ENCODE measurements around the gene NR4A1. TPM values are rescaled to one million over a fixed set of nuclear protein-coding genes. Genes with fewer than 3 reads are reported as not detected.

NR4A1 gene
- total RNA-seq, 2 donors from 2014 or later = 17.7 to 18.4 TPM

DNA sequence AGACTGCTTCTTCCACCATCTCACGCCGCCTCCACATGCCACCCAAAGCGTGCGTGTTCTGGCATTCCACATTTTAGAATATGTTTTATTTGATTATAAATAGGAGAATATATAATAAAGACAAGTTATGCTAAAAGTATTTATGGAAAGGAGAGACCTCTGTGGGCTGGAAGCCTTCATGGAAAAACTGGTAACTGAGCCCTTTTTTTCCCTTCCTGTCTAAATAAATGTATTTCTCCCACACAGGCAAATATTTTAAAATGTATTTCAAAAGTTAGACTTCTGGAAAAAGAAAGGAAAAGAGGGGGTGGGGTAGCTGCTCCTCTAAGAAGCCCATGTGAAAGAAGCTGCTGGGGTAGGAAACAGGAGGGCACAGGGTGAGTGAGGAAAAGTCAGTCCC is 16.1 kb upstream of the NR4A1 start:
- no peak overlapping the region for H3K27ac ChIP-seq (ENCODE audit: low read depth, low read length)
- no peaks in the 10 kb centered on the region for H3K9me3 ChIP-seq (ENCODE audit: control insufficient read depth, low read length)
- WGBS, 2 experiments (ENCODE audit: insufficient coverage in 1 of 2, insufficient read length in 1 of 2) = 100% methylated on average over 3 of the region's 4 CpGs; no CpG with 5 or more reads in 1 of the 2 experiments
- peaks cover 20% of the 10 kb centered on the region for H3K27me3 ChIP-seq (ENCODE audit: control insufficient read depth, insufficient read depth, low read length, poor library complexity, severe bottlenecking)
- H3K36me3 ChIP-seq (ENCODE audit: control insufficient read depth, insufficient read depth, low read length) = no peaks in the 10 kb centered on the region
- TF ChIP-seq, protein P1, sequence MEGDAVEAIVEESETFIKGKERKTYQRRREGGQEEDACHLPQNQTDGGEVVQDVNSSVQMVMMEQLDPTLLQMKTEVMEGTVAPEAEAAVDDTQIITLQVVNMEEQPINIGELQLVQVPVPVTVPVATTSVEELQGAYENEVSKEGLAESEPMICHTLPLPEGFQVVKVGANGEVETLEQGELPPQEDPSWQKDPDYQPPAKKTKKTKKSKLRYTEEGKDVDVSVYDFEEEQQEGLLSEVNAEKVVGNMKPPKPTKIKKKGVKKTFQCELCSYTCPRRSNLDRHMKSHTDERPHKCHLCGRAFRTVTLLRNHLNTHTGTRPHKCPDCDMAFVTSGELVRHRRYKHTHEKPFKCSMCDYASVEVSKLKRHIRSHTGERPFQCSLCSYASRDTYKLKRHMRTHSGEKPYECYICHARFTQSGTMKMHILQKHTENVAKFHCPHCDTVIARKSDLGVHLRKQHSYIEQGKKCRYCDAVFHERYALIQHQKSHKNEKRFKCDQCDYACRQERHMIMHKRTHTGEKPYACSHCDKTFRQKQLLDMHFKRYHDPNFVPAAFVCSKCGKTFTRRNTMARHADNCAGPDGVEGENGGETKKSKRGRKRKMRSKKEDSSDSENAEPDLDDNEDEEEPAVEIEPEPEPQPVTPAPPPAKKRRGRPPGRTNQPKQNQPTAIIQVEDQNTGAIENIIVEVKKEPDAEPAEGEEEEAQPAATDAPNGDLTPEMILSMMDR (conservative IDR thresholded peaks at IDR 0.05) = no peak
- no peak overlapping the region for H3K27ac Mint-ChIP-seq
- H3K4me3 Mint-ChIP-seq = no peak overlapping the region
- peaks cover 25% of the 10 kb centered on the region for H3K27me3 Mint-ChIP-seq (ENCODE audit: insufficient read depth)
- H3K9ac ChIP-seq (ENCODE audit: extremely low read depth, low read length, poor library complexity, severe bottlenecking) = no peak overlapping the region
- H3K4me1 Mint-ChIP-seq = peaks cover 18% of the 10 kb centered on the region
- H3K4me1 ChIP-seq (ENCODE audit: control insufficient read depth, insufficient read depth, low read length) = no peaks in the 10 kb centered on the region
- H3K4me3 ChIP-seq (ENCODE audit: low read length) = no peak overlapping the region
- no peaks in the 10 kb centered on the region for H3K36me3 Mint-ChIP-seq (ENCODE audit: low read depth)
- H3K9me3 Mint-ChIP-seq = no peaks in the 10 kb centered on the region
- DNase-seq = no peak

DNA sequence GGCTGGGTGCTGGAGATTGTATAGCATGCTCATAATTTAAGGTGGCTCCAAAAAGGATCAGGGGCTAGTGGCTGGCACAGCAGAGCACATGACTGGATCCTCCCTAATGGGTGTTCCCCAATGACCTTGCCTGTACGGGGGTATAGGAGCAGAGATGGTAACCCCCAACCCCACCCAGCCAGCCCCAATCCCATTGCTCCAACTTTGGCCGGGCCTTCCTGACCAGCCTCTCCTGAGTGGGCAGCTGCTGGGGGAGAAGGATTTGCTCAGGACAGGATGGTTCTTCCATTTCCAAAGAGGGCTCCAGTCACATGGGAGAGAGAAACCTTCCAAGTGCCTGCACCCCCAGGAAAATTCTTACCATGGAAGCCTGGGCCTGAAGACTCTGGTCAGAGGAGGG is 15.3 kb upstream of the NR4A1 start:
- H3K27me3 Mint-ChIP-seq (ENCODE audit: insufficient read depth) = peaks cover 25% of the 10 kb centered on the region
- no peaks in the 10 kb centered on the region for H3K9me3 Mint-ChIP-seq
- H3K27ac Mint-ChIP-seq = no peak overlapping the region
- Histone ChIP-seq H3K27me3 (ENCODE audit: control insufficient read depth, insufficient read depth, low read length, poor library complexity, severe bottlenecking) (peaks cover 20% of the 10 kb centered on the region), H3K36me3 (ENCODE audit: control insufficient read depth, insufficient read depth, low read length) (no peaks in the 10 kb centered on the region), H3K4me1 (ENCODE audit: control insufficient read depth, insufficient read depth, low read length) (no peaks in the 10 kb centered on the region), H3K9me3 (ENCODE audit: control insufficient read depth, low read length) (no peaks in the 10 kb centered on the region), H3K9ac (ENCODE audit: extremely low read depth, low read length, poor library complexity, severe bottlenecking) (no peak overlapping the region), H3K4me3 (ENCODE audit: low read length) (no peak overlapping the region), H3K27ac (ENCODE audit: low read depth, low read length) (no peak overlapping the region)
- WGBS, 2 experiments (ENCODE audit: insufficient coverage in 1 of 2, insufficient read length in 1 of 2) = 93% methylated on average over 1 of the region's 2 CpGs; no CpG with 5 or more reads in 1 of the 2 experiments
- peak overlapping the region; percentile 76 for H3K4me3 Mint-ChIP-seq
- H3K4me1 Mint-ChIP-seq = peaks cover 15% of the 10 kb centered on the region
- TF ChIP-seq, protein P1 (conservative IDR thresholded peaks at IDR 0.05) = no peak
- no peaks in the 10 kb centered on the region for H3K36me3 Mint-ChIP-seq (ENCODE audit: low read depth)
- DNase-seq = no peak

DNA sequence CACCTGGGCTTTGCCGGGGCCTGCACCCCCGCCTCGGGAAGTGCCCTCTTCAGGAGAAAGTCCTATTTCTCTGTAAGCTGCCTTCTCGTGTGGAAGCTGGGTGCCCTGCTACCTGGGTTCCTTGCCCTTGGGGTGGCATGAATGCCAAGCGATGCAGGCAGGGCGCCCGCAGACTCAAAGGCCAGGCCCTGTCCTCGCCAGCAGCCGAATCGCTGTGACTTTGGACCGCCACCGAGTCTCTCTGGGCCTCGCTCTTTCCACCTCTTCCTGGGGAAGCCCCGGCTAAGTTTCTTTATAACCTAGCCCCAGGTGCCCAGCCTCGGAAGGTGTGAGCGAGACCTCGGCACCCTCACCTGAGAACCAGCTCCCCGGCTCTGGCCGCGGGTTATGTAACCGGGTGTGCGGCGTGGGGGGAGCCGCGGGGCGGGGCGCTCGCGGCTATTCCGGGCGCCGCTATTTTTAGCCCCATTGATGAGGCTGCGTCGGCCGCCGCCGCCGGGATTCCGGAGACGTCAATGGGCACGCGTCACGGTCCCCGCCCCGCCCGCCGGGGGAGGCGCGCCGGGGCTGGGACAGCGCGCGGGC is 14.6 kb upstream of the NR4A1 start:
- Histone ChIP-seq H3K27me3 (ENCODE audit: control insufficient read depth, insufficient read depth, low read length, poor library complexity, severe bottlenecking) (peaks cover 20% of the 10 kb centered on the region), H3K4me1 (ENCODE audit: control insufficient read depth, insufficient read depth, low read length) (no peaks in the 10 kb centered on the region), H3K36me3 (ENCODE audit: control insufficient read depth, insufficient read depth, low read length) (no peaks in the 10 kb centered on the region), H3K4me3 (ENCODE audit: low read length) (peak overlapping the region; percentile 38), H3K27ac (ENCODE audit: low read depth, low read length) (no peak overlapping the region), H3K9ac (ENCODE audit: extremely low read depth, low read length, poor library complexity, severe bottlenecking) (peak overlapping the region; percentile 39), H3K9me3 (ENCODE audit: control insufficient read depth, low read length) (no peaks in the 10 kb centered on the region)
- Mint-ChIP-seq H3K27me3 (ENCODE audit: insufficient read depth) (peaks cover 25% of the 10 kb centered on the region), H3K36me3 (ENCODE audit: low read depth) (no peaks in the 10 kb centered on the region), H3K4me3 (peak overlapping the region; percentile 76), H3K9me3 (no peaks in the 10 kb centered on the region), H3K4me1 (peaks cover 15% of the 10 kb centered on the region), H3K27ac (peak overlapping the region; percentile 82)
- 14 to 22% methylated on average over 14 to 53 of the region's 53 CpGs for WGBS, 2 experiments (ENCODE audit: insufficient coverage in 1 of 2, insufficient read length in 1 of 2)
- peak; percentile 91 for DNase-seq
- TF ChIP-seq, protein P1 (conservative IDR thresholded peaks at IDR 0.05) = no peak

Measured in endodermal cell (in vitro differentiated cells).